Right lobe of liver (tissue), 6 donors: Measurements from ENCODE around the gene RTCA. TPM values are rescaled to one million over a fixed set of nuclear protein-coding genes. Genes with fewer than 3 reads are reported as not detected.
"Not testable (repeated sequence)": the region's sequence is repeated elsewhere in the genome, so short reads cannot be mapped to it uniquely, and the experiment has no call there.

Experiments
- ATAC-seq, 4 donors: fragments of 200-7000 bp; cut with Tn5 transposase; one replicate each; pipeline ENCODE4 v1.9.1; 2020; ENCODE audit warnings: mild to moderate bottlenecking in 4 of 4, moderate library complexity in 4 of 4
- DNase-seq, 3 donors: peaks; one replicate each; pipeline ENCODE4 v3.0.0-alpha.2; 2020
- H3K27ac ChIP-seq, 3 donors: fragments of 200-600 bp; one replicate each; pipeline ENCODE4 v1.8.0; 2022
- H3K27me3 ChIP-seq, 2 donors: fragments of 200-600 bp; one replicate each; pipeline ENCODE4 v1.8.0; 2022
- H3K36me3 ChIP-seq, 4 donors: fragments of 200-600 bp; sonication (generic) in 1 of 4; one replicate each; pipeline versions ENCODE4 v1.5.1 to v1.8.0; 2017 to 2022; ENCODE audit warnings: control low read depth in 1 of 4
- H3K4me1 ChIP-seq, 4 donors: fragments of 200-600 bp; sonication (generic) in 1 of 4; one replicate each; pipeline versions ENCODE4 v1.5.1 to v1.8.0; 2017 to 2022; ENCODE audit warnings: control low read depth in 1 of 4
- H3K4me3 ChIP-seq, 3 donors: fragments of 200-600 bp; one replicate each; pipeline ENCODE4 v1.8.0; 2022
- H3K9me3 ChIP-seq, 4 donors: fragments of 200-600 bp; sonication (generic) in 1 of 4; one replicate each; pipeline versions ENCODE4 v1.5.1 to v1.8.0; 2017 to 2022; ENCODE audit warnings: control low read depth in 1 of 4
- POLR2A ChIP-seq: fragments of 450-650 bp; IDR thresholded peaks from one replicate; pipeline ENCODE4 v1.6.1; 2017; ENCODE audit warnings: antibody characterized with exemption, mild to moderate bottlenecking
- WGBS: methylation state at CpG from one replicate; pipeline ENCODE4 v1.1.6; 2018; ENCODE audit warnings: low coverage, low lambda C conversion rate; ENCODE audit not compliant: insufficient coverage; ENCODE audit errors: missing lambda C conversion rate; 5-methylcytosine and 5-hydroxymethylcytosine counted together
- intact Hi-C, 2 donors: fragments of 100-400 bp; cut with DNase I; formaldehyde crosslinking; loops; one replicate each; pipeline versions ENCODE4 v1.11.2 to v1.14.1; 2022
- total RNA-seq, 6 experiments: library from RNA; depleted of rRNA in 2 of 6; stranded (reverse); fragments of >200 nt in 2 of 6; fragmentation: NEBNext Ultra II Directional in 3 of 6; extraction: Animal tissue kit (Norgen Biotek cat#: 25700) in 3 of 6; gene quantifications; one replicate each; pipeline versions ENCODE4 v1.1.0 to v1.2.4, GENCODE V29; 2016 to 2023
- TF ChIP-seq, protein P1 (sequence below), 4 donors: fragments of 200-600 bp in 3 of 4; fragments of 450-650 bp in 1 of 4; IDR thresholded peaks; one replicate each; pipeline versions ENCODE4 v1.5.1 to v1.8.0; 2016 to 2022; ENCODE audit warnings: antibody characterized with exemption in 4 of 4, mild to moderate bottlenecking in 2 of 4
- donor health status: DM: no; HTN: yes; CAD: no.
- donor health status: DM: no; HTN: no; CAD: no.
- donor health status: DM: no; HTN: no; CAD: no.
- donor health status: DM: no; HTN: yes; CAD: no.
- donor health status: DM: no; HTN: yes; CAD: no.

Gene RTCA
- total RNA-seq, 6 experiments from 2014 or later, result 12.5 to 20.1 (median 14.7) TPM

DNA sequence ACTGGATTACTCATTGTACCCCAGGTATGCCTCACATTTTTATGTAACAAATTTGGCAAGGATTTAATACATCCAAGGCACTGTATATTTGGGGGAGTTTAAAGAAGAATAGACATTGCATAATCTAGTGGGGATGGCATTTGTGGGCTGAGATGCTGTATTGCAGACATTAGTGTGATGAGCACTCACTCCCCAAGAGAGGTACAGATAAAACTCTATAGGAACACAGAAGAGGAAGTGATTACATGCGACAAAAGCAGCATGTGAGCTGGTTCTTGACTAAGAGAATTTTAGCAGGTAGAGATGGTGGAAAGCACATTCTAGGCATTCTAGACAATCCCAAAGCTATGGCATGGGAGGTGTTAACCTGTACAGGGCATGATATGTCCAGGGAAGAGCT, 62.1 kb downstream of the RTCA start:
- Histone ChIP-seq H3K4me3 (no peak overlapping the region), H3K27ac (no peak overlapping the region), H3K9me3 (no peaks in the 10 kb centered on the region), H3K36me3 (no peaks in the 10 kb centered on the region), H3K27me3 (no peaks in the 10 kb centered on the region), H3K4me1 (peaks cover 0 to 6% (median 2%) of the 10 kb centered on the region in 4 donors)
- DNase-seq (no peak), ATAC-seq (no peak)
- TF ChIP-seq, protein P1, sequence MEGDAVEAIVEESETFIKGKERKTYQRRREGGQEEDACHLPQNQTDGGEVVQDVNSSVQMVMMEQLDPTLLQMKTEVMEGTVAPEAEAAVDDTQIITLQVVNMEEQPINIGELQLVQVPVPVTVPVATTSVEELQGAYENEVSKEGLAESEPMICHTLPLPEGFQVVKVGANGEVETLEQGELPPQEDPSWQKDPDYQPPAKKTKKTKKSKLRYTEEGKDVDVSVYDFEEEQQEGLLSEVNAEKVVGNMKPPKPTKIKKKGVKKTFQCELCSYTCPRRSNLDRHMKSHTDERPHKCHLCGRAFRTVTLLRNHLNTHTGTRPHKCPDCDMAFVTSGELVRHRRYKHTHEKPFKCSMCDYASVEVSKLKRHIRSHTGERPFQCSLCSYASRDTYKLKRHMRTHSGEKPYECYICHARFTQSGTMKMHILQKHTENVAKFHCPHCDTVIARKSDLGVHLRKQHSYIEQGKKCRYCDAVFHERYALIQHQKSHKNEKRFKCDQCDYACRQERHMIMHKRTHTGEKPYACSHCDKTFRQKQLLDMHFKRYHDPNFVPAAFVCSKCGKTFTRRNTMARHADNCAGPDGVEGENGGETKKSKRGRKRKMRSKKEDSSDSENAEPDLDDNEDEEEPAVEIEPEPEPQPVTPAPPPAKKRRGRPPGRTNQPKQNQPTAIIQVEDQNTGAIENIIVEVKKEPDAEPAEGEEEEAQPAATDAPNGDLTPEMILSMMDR (IDR thresholded peaks at IDR 0.05), result no peak
- no peak for TF ChIP-seq POLR2A
- 64% methylated on average over 1 of the region's 1 CpG for WGBS
- intact Hi-C loops, result no loop called here

DNA sequence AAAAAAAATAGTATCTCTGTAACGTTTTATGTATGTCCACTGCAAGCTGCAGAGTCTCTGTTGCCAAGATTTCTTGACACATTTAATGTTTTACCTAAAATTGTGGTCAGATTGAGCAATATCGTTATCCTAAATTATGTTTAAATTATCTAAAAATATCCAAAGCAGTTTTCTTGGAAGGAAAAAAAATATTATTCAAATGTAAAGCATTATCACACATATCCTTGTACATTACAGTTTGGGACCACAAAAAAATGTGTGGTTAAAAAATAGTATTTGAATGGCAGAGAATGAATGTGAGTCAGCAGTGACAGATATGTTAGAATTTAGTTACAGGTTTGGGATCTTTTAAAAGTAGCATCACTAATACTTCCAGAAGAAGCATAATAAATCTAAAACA, 65.1 kb downstream of the RTCA start:
- 35% methylated on average over 2 of the region's 2 CpGs for WGBS
- ATAC-seq, H3K4me3 ChIP-seq, intact Hi-C loops, H3K27me3 ChIP-seq, H3K9me3 ChIP-seq, DNase-seq, H3K27ac ChIP-seq, H3K4me1 ChIP-seq, H3K36me3 ChIP-seq: not testable (repeated sequence)

DNA sequence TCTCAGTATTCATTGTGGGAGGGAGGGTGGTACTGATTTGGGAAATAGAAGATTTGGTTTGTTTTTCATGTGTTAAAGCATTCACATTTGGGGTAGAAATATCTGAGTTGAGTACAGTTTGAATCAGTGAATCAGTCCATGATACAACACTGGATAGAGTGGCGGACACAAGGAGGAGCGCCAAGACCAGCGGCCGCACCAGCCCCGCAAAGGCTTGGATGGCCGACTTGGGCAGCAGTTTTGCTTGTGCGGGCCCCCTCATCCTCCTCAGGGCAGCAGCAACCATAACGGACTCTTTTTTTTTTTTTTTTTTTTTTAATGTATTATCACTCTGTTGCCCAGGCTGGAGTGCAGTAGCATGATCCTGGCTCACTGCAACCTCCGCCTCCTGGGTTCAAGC, 66.3 kb downstream of the RTCA start:
- no peak for ATAC-seq

DNA sequence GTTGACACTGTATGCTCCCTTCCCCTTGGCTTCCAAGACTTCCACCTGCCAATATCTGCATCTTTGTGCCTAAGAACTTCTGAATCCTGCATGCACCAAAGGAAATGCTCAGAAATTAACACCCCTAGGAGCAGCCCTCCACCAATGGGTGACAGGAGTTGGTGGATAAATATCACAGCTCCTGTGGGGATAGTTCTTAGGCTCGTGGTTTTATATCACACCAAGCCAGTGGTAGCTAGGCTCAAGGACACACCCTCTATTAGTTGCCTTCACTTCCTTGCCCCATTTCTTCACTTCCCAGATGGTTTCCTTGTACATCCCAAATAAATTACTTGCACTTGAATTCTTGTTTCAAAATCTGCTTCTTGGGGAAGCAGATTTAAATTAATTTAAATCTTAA, 69.4 kb downstream of the RTCA start:
- TF ChIP-seq, protein P1 (IDR thresholded peaks at IDR 0.05), result no peak
- no peak for TF ChIP-seq POLR2A
- H3K4me1 ChIP-seq, result no peaks in the 10 kb centered on the region
- intact Hi-C loops, result no loop called here
- no peaks in the 10 kb centered on the region for H3K9me3 ChIP-seq
- 50% methylated on average over 1 of the region's 1 CpG for WGBS
- no peaks in the 10 kb centered on the region for H3K36me3 ChIP-seq
- DNase-seq (no peak), ATAC-seq (no peak)
- no peak overlapping the region for H3K27ac ChIP-seq
- no peak overlapping the region for H3K4me3 ChIP-seq
- H3K27me3 ChIP-seq, result no peaks in the 10 kb centered on the region

More for the DNA sequence above, 66.3 kb downstream of the RTCA start:
- Histone ChIP-seq H3K36me3 (no peaks in the 10 kb centered on the region), H3K4me1 (no peaks in the 10 kb centered on the region), H3K27ac (no peak overlapping the region), H3K27me3 (no peaks in the 10 kb centered on the region), H3K9me3 (no peaks in the 10 kb centered on the region), H3K4me3 (no peak overlapping the region)
- 85% methylated on average over 7 of the region's 9 CpGs for WGBS
- intact Hi-C loops, result no loop called here
- DNase-seq, result no peak
- TF ChIP-seq, protein P1 (IDR thresholded peaks at IDR 0.05), result no peak
- no peak for TF ChIP-seq POLR2A

DNA sequence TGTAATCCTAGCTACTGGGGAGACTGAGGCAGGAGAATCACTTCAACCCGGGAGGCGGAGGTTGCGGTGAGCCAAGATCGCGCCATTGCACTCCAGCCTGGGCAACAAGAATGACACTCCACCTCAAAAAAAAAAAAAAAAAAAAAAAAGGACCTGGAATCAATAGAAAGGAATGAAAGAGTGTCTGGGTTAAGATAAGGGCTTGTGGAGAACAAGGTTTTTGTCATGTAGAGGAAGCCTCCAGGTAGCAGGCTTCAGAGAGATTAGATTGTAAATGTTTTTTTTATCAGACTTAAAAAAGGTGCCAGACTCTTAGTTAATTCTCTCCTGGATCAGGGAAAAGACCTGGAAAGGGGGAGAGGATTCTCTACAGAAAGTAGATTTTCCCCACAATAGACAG, 71.9 kb downstream of the RTCA start:
- H3K36me3 ChIP-seq, DNase-seq, H3K9me3 ChIP-seq, H3K27ac ChIP-seq, ATAC-seq, H3K4me1 ChIP-seq, intact Hi-C loops, H3K4me3 ChIP-seq, H3K27me3 ChIP-seq: not testable (repeated sequence)
- WGBS, result 92% methylated on average over 5 of the region's 5 CpGs

DNA sequence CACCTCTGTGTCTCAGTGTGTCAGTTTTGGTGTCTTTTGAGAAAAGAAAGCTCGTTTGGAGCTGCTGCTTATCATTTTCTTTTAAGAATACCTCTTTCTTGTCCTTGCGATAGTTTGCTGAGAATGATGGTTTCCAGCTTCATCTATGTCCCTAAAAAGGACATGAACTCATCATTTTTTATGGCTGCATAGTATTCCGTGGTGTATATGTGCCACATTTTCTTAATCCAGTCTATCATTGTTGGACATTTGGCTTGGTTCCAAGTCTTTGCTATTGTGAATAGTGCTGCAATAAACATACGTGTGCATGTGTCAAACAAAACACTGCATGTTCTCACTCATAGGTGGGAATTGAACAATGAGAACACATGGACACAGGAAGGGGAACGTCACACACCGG, 73.7 kb downstream of the RTCA start:
- intact Hi-C loops, H3K4me3 ChIP-seq, H3K9me3 ChIP-seq, H3K27ac ChIP-seq, DNase-seq, H3K27me3 ChIP-seq, H3K36me3 ChIP-seq, H3K4me1 ChIP-seq, ATAC-seq: not testable (repeated sequence)
- 81% methylated on average over 6 of the region's 6 CpGs for WGBS
